AG04450 (cell line): ENCODE measurements around the gene ALG8. TPM values are rescaled to one million over a fixed set of nuclear protein-coding genes. Genes with fewer than 3 reads are reported as not detected.
"Not testable (repeated sequence)": the region's sequence is repeated elsewhere in the genome, so short reads cannot be mapped to it uniquely, and the experiment has no call there.

ENCODE experiments used
- CTCF ChIA-PET: fragments of 300-600, 350-600 bp; formaldehyde crosslinking; extraction: SDS; loops from one replicate; lab custom pipeline; 2022; ENCODE audit warnings: antibody characterized with exemption, inconsistent platforms; lab: Charles Lee
- POLR2A ChIA-PET: fragments of 350-600 bp; formaldehyde crosslinking; extraction: SDS; loops from one replicate; lab custom pipeline; 2021; ENCODE audit warnings: antibody characterized with exemption, inconsistent platforms; lab: Yijun Ruan, JAX
- DNase-seq: peaks from one replicate; pipeline ENCODE4 v3.0.0-alpha.2; 2011; ENCODE audit warnings: low read depth, low spot score
- H3K27ac ChIP-seq: one replicate; pipeline ENCODE4 v1.5.1; 2012; ENCODE audit warnings: low read depth, low read length, control low read depth
- H3K27me3 ChIP-seq: one replicate; pipeline ENCODE4 v1.6.0; 2012; ENCODE audit warnings: low read length; ENCODE audit not compliant: control insufficient read depth, insufficient read depth
- H3K4me3 ChIP-seq: 2 replicates; pipeline ENCODE4 v1.5.1; 2011; ENCODE audit warnings: mild to moderate bottlenecking, low read depth, low read length, control low read depth
- H3K9me3 ChIP-seq: 2 replicates; pipeline ENCODE4 v1.5.1; 2012; ENCODE audit warnings: low read length; ENCODE audit not compliant: control insufficient read depth, insufficient read depth
- polyA plus RNA-seq: library from polyadenylated mRNA; depleted of rRNA; stranded (reverse); fragments of >200 nt; gene quantifications from 2 replicates; pipeline ENCODE4 v1.2.3, GENCODE V29; 2011
- TF ChIP-seq, protein P1 (sequence below): IDR thresholded peaks from 2 replicates; pipeline ENCODE4 v1.5.1; 2011; ENCODE audit warnings: low read depth, low read length, control low read depth, inconsistent platforms

The ALG8 gene
- polyA plus RNA-seq, 1 experiment = 80.0 TPM

GRCh38 chr11:78061921-78062311, 77.5 kb downstream of the ALG8 start:
- ChIA-PET CTCF (interaction anchor here (3.1 kb wide), 1 partner anchor 16 kb away, joined by 15 read pairs; no protein-coding TSS in a partner anchor), POLR2A (no interaction called here)
- TF ChIP-seq, protein P1, sequence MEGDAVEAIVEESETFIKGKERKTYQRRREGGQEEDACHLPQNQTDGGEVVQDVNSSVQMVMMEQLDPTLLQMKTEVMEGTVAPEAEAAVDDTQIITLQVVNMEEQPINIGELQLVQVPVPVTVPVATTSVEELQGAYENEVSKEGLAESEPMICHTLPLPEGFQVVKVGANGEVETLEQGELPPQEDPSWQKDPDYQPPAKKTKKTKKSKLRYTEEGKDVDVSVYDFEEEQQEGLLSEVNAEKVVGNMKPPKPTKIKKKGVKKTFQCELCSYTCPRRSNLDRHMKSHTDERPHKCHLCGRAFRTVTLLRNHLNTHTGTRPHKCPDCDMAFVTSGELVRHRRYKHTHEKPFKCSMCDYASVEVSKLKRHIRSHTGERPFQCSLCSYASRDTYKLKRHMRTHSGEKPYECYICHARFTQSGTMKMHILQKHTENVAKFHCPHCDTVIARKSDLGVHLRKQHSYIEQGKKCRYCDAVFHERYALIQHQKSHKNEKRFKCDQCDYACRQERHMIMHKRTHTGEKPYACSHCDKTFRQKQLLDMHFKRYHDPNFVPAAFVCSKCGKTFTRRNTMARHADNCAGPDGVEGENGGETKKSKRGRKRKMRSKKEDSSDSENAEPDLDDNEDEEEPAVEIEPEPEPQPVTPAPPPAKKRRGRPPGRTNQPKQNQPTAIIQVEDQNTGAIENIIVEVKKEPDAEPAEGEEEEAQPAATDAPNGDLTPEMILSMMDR = no peak
- Histone ChIP-seq H3K9me3 (no peaks in the 10 kb centered on the region), H3K27ac (no peak overlapping the region), H3K4me3 (no peak overlapping the region), H3K27me3 (no peaks in the 10 kb centered on the region)
- DNase-seq = no peak

GRCh38 chr11:78061088-78061920, 78.1 kb downstream of the ALG8 start:
- CTCF ChIA-PET = interaction anchor here (0.7 to 3.1 kb wide), 3 partner anchors 15 to 247 kb away, joined by 3 to 15 read pairs (median 9); no protein-coding TSS in a partner anchor
- no peak overlapping the region for H3K27ac ChIP-seq
- TF ChIP-seq, protein P1 = no peak

DNA sequence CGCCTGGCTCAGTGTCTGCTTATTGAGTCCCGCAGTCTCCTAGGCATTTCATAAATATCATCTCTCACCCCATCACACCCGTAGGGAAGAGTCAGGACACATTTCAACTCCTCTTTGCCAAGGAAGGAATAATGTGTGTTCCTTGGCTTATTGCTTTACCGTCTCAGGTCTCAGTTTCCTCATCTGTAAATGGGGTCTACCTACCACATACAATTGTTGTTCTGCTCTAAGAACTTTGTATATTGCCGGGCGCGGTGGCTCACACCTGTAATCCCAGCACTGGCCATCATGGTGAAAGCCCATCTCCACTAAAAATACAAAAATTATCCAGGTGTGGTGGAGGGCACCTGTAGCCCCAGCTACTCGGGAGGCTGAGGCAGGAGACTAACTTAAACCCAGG, 78.9 kb downstream of the ALG8 start:
- DNase-seq = no peak
- ChIA-PET POLR2A (interaction anchor here (0.7 kb wide), 1 partner anchor 20 kb away, joined by 3 read pairs; no protein-coding TSS in a partner anchor), CTCF (interaction anchor here (0.7 to 3.1 kb wide), 3 partner anchors 14 to 246 kb away, joined by 3 to 15 read pairs (median 9); no protein-coding TSS in a partner anchor)
- Histone ChIP-seq H3K4me3 (no peak overlapping the region), H3K9me3 (no peaks in the 10 kb centered on the region), H3K27me3 (no peaks in the 10 kb centered on the region), H3K27ac (no peak overlapping the region)
- TF ChIP-seq, protein P1 = no peak

More at GRCh38 chr11:78061088-78061920, 78.1 kb downstream of the ALG8 start:
- Histone ChIP-seq H3K4me3 (no peak overlapping the region), H3K27me3 (no peaks in the 10 kb centered on the region), H3K9me3 (no peaks in the 10 kb centered on the region)
- DNase-seq = no peak
- POLR2A ChIA-PET = interaction anchor here (0.7 kb wide), 1 partner anchor 21 kb away, joined by 3 read pairs; no protein-coding TSS in a partner anchor

- CTCF ChIA-PET = not testable (repeated sequence)
These were observed 79.6 kb downstream of the ALG8 start for GRCh38 chr11:78059749-78060328.

GRCh38 chr11:78057462-78058055, 81.9 kb downstream of the ALG8 start:
- POLR2A ChIA-PET = no interaction called here
- no peaks in the 10 kb centered on the region for H3K27me3 ChIP-seq
- CTCF ChIA-PET = interaction anchor here (1.7 kb wide), 1 partner anchor 12 kb away, joined by 6 read pairs; no protein-coding TSS in a partner anchor
- no peaks in the 10 kb centered on the region for H3K9me3 ChIP-seq
- no peak for DNase-seq
- no peak overlapping the region for H3K27ac ChIP-seq
- TF ChIP-seq, protein P1 = no peak
- no peak overlapping the region for H3K4me3 ChIP-seq

More at GRCh38 chr11:78059749-78060328, 79.6 kb downstream of the ALG8 start:
- H3K27ac ChIP-seq, H3K4me3 ChIP-seq, H3K9me3 ChIP-seq, DNase-seq, POLR2A ChIA-PET, H3K27me3 ChIP-seq: not testable (repeated sequence)
